K562 (cell line): ENCODE results near the gene NUCB2.

Experiments
- ARID1B ChIP-seq: fragments of 450-650 bp; IDR thresholded peaks from 2 replicates; pipeline ENCODE4 v1.6.1; 2016; ENCODE audit warnings: antibody characterized with exemption, mild to moderate bottlenecking, inconsistent platforms
- POLR3A ChIP-seq: IDR thresholded peaks from 2 replicates; pipeline ENCODE4 v1.6.1; 2011; ENCODE audit warnings: borderline replicate concordance, mild to moderate bottlenecking, moderate library complexity; ENCODE audit not compliant: insufficient read length, insufficient read depth; ENCODE audit errors: extremely low read depth
- RNF2 ChIP-seq: sonication (generic); IDR thresholded peaks from 2 replicates; pipeline ENCODE4 v1.6.1; 2016
- SRF ChIP-seq, 2 experiments: fragments of 250-450, 450-650 bp in 1 of 2; sonication (Bioruptor Pico) in 1 of 2; sonication (generic) in 1 of 2; formaldehyde crosslinking; IDR thresholded peaks; 2 replicates each; pipeline versions ENCODE4 v1.5.0 to v1.5.1; 2020 to 2022; ENCODE audit warnings: mild to moderate bottlenecking in 1 of 2, missing genetic modification reagents in 1 of 2
- WHSC1 ChIP-seq: IDR thresholded peaks from one replicate; pipeline ENCODE4 v1.6.1; 2012; ENCODE audit warnings: low read length, control low read depth, inconsistent platforms
- ZBTB2 ChIP-seq: fragments of 450-650 bp; IDR thresholded peaks from 2 replicates; pipeline ENCODE4 v1.6.1; 2016; ENCODE audit warnings: antibody characterized with exemption
- ZNF274 ChIP-seq: IDR thresholded peaks from 2 replicates; pipeline ENCODE4 v1.6.1; 2011; ENCODE audit warnings: low read depth, mild to moderate bottlenecking, low read length, moderate library complexity, borderline replicate concordance
- ZNF639 ChIP-seq, 2 experiments: fragments of 200-800 bp in 1 of 2; sonication (Bioruptor generic) in 1 of 2; sonication (generic) in 1 of 2; formaldehyde crosslinking in 1 of 2; IDR thresholded peaks in 1 of 2; conservative IDR thresholded peaks in 1 of 2; 2 replicates each; pipeline versions ENCODE4 v1.5.0 to v1.6.1; 2016 to 2020; ENCODE audit warnings: missing compliant biosample characterization in 1 of 2, missing genetic modification characterization in 1 of 2, missing genetic modification reagents in 1 of 2

GRCh38 chr11:17257196-17257595 is 19.3 kb upstream of the NUCB2 start:
- TF ChIP-seq ZBTB2 (no peak), ARID1B (no peak; the same call in 1 of the 2 replicates), WHSC1 (no peak), ZNF639 (CRISPR knock-in tag; conservative IDR thresholded peaks at IDR 0.05 in 1 of 2, IDR thresholded peaks at IDR 0.05 in 1 of 2) (no peak), SRF (CRISPR knock-in tag; IDR thresholded peaks at IDR 0.05) (no peak), RNF2 (no peak), POLR3A (no peak), ZNF274 (no peak)
